A673 (cell line): ENCODE data around the gene HMX3. TPM values are rescaled to one million over a fixed set of nuclear protein-coding genes. Genes with fewer than 3 reads are reported as not detected.
A peak's percentile ranks its signal among the peaks of the same experiment; 100 is the strongest.

Experiments used
- Bru-seq: library from RNA; stranded (reverse); fragments of 400-500 nt; gene quantifications from one replicate; lab custom pipeline; 2021; lab: Mats Ljungman, UMichigan
- BruChase-seq, 2 experiments: library from RNA; stranded (reverse); fragments of 400-500 nt; gene quantifications; one replicate each; lab custom pipeline; 2021; lab: Mats Ljungman, UMichigan
- BruUV-seq: library from RNA; stranded (reverse); fragments of 400-500 nt; replicated peaks from 2 replicates; lab custom pipeline; 2021; lab: Mats Ljungman, UMichigan
- CTCF ChIA-PET: fragments of 300-600 bp; sonication (Branson Sonifier 250); formaldehyde crosslinking; loops from one replicate; lab custom pipeline; 2022; ENCODE audit warnings: antibody characterized with exemption; lab: Charles Lee
- POLR2A ChIA-PET: fragments of 300-600 bp; sonication (Branson Sonifier 250); formaldehyde crosslinking; loops from one replicate; lab custom pipeline; 2022; ENCODE audit warnings: antibody characterized with exemption; ENCODE audit not compliant: low non-redundant PET; lab: Charles Lee
- DNase-seq: peaks from one replicate; pipeline ENCODE4 v3.0.0-alpha.2; 2015; ENCODE audit warnings: low spot score
- H3K27ac ChIP-seq: fragments of 200-600 bp; sonication (generic); 2 replicates; pipeline ENCODE4 v1.5.1; 2016; ENCODE audit warnings: mixed run types, low read depth, mild to moderate bottlenecking, mixed read lengths, antibody characterized with exemption, low read length; ENCODE audit not compliant: poor library complexity, severe bottlenecking
- H3K27me3 ChIP-seq: fragments of 200-600 bp; sonication (generic); replicated peaks from 2 replicates; pipeline ENCODE4 v1.6.1; 2017; ENCODE audit warnings: mixed run types, low read depth, mild to moderate bottlenecking, mixed read lengths, antibody characterized with exemption, low read length; ENCODE audit not compliant: insufficient read depth, poor library complexity
- H3K36me3 ChIP-seq: fragments of 200-600 bp; sonication (generic); 2 replicates; pipeline ENCODE4 v1.6.1; 2016; ENCODE audit warnings: mixed run types, mild to moderate bottlenecking, mixed read lengths, antibody characterized with exemption, low read length; ENCODE audit not compliant: insufficient read depth, poor library complexity, severe bottlenecking
- H3K4me1 ChIP-seq: fragments of 200-600 bp; sonication (generic); 2 replicates; pipeline ENCODE4 v1.6.1; 2017; ENCODE audit warnings: mixed run types, mild to moderate bottlenecking, mixed read lengths, antibody characterized with exemption, low read length; ENCODE audit not compliant: insufficient read depth, poor library complexity, severe bottlenecking
- H3K4me3 ChIP-seq: fragments of 200-600 bp; sonication (generic); 2 replicates; pipeline ENCODE4 v1.5.1; 2016; ENCODE audit warnings: low read depth, mixed run types, mild to moderate bottlenecking, mixed read lengths, low read length; ENCODE audit not compliant: poor library complexity, severe bottlenecking
- H3K9me3 ChIP-seq: fragments of 200-600 bp; sonication (generic); 2 replicates; pipeline ENCODE4 v1.6.1; 2016; ENCODE audit warnings: mixed run types, low read depth, mild to moderate bottlenecking, mixed read lengths, antibody characterized with exemption, low read length; ENCODE audit not compliant: poor library complexity, severe bottlenecking
- EZH2 ChIP-seq: fragments of 200-600 bp; sonication (generic); IDR thresholded peaks from 2 replicates; pipeline ENCODE4 v1.6.1; 2017; ENCODE audit warnings: borderline replicate concordance, low read depth, mild to moderate bottlenecking, mixed read lengths, antibody characterized with exemption, low read length; ENCODE audit not compliant: poor library complexity, severe bottlenecking
- intact Hi-C: fragments of 100-400 bp; cut with micrococcal nuclease; formaldehyde crosslinking; loops from one replicate; pipeline ENCODE4 v1.10.0; 2022; ENCODE audit not compliant: unreplicated experiment
- long read RNA-seq: library from polyadenylated mRNA; stranded (forward); transcript quantifications from one replicate; pipeline ENCODE4 v2.0.0, GENCODE V29; 2022
- total RNA-seq: library from RNA; stranded (reverse); gene quantifications from 2 replicates; pipeline ENCODE4 v1.2.3, GENCODE V29; 2021
- TF ChIP-seq, protein P1 (sequence below): fragments of 300-800, 200-600 bp; sonication (generic); conservative IDR thresholded peaks from 2 replicates; pipeline ENCODE4 v1.5.1; 2017; ENCODE audit warnings: low read depth, mild to moderate bottlenecking, antibody characterized with exemption, low read length, moderate library complexity, mixed read lengths

HMX3 gene
- 0.26 TPM in 1 of 2 replicates, not detected in the other for total RNA-seq
- percentile 20 among the genes with signal in this experiment for Bru-seq, nascent RNA
- BruChase-seq, experiment 1, labeled RNA remaining after a 2-hour chase: not detected
- BruChase-seq, experiment 2, labeled RNA remaining after a 6-hour chase: percentile 21 among the genes with signal in this experiment
- long read RNA-seq: 0 reads

DNA sequence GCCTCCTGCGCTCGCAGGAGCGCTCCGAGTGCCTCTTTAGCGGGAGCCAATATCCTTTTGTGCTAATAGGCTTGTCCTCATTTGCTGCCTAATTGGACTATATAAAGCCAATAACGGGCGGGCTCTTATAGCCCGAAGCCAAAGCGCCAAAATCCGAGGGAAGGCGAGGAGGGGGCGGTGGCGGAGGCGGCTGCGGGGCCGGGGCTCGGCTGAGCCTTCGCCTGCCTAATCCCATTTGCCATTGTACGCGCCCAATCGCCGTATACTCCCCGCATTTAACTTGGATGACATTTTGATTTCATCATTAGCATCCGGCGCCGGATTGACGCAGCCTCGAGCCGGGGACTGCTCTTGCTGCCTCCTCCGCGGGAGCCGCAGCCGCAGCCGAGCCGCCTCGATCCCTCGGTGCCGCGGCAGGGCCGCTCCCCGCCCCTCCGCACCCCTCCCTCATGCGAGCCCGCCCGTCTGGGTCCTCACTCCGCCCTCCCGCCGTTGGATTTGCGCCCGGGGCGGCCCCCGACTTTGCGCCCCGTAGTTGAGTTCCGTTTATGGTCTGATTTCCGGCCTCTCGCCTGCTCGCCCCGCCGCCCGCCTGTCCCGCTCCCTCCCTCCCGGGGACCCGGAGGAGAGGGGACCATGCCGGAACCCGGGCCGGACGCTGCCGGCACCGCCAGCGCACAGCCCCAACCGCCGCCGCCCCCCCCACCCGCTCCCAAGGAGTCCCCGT is at the start of gene HMX3:
HMX3 (plus strand) TSS at position 556 of the 727 bp plus-strand sequence; CDS start at position 637, 81 bp downstream.
- ChIA-PET POLR2A (no interaction called here), CTCF (no interaction called here)
- no peak within 1 kb of the TSS for H3K27ac ChIP-seq
- H3K4me3 ChIP-seq: peak within 1 kb of the TSS; percentile 45
- H3K9me3 ChIP-seq: no peaks in the 10 kb centered on the region
- H3K4me1 ChIP-seq: peaks cover 29% of the 10 kb centered on the region
- TF ChIP-seq EZH2: no peak
- TF ChIP-seq, protein P1, sequence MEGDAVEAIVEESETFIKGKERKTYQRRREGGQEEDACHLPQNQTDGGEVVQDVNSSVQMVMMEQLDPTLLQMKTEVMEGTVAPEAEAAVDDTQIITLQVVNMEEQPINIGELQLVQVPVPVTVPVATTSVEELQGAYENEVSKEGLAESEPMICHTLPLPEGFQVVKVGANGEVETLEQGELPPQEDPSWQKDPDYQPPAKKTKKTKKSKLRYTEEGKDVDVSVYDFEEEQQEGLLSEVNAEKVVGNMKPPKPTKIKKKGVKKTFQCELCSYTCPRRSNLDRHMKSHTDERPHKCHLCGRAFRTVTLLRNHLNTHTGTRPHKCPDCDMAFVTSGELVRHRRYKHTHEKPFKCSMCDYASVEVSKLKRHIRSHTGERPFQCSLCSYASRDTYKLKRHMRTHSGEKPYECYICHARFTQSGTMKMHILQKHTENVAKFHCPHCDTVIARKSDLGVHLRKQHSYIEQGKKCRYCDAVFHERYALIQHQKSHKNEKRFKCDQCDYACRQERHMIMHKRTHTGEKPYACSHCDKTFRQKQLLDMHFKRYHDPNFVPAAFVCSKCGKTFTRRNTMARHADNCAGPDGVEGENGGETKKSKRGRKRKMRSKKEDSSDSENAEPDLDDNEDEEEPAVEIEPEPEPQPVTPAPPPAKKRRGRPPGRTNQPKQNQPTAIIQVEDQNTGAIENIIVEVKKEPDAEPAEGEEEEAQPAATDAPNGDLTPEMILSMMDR: no peak
- peaks cover 99% of the 10 kb centered on the region for H3K27me3 ChIP-seq
- no peaks in the 10 kb centered on the region for H3K36me3 ChIP-seq
- no TSS peak for BruUV-seq
- intact Hi-C loops: no loop called here
- peak; percentile 81 for DNase-seq

DNA sequence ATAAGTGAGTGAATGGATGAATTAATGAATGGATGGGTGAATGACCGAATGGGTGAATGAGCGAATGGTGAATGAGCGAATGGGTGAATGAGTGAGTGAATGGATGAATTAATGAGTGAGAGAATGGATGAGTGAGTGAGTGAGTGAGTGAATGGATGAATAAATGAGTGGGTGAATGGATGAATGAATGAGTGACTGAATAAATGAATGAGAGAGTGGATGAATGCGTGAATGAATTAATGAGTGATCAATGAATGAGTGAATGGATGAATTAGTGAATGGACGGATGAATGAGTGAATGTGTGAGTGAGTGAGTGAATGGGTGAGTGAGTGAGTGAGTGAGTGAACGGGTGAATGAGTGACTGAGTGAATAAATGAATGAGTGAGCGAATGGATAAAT is 49.5 kb upstream of the HMX3 start:
- no peak overlapping the region for H3K4me3 ChIP-seq
- BruUV-seq: no TSS peak
- ChIA-PET POLR2A (no interaction called here), CTCF (no interaction called here)
- H3K4me1 ChIP-seq: no peaks in the 10 kb centered on the region
- H3K36me3 ChIP-seq: no peaks in the 10 kb centered on the region
- intact Hi-C loops: no loop called here
- H3K9me3 ChIP-seq: no peaks in the 10 kb centered on the region
- DNase-seq: no peak
- peaks cover 20% of the 10 kb centered on the region for H3K27me3 ChIP-seq
- no peak overlapping the region for H3K27ac ChIP-seq
- TF ChIP-seq, protein P1: no peak
- TF ChIP-seq EZH2: no peak

DNA sequence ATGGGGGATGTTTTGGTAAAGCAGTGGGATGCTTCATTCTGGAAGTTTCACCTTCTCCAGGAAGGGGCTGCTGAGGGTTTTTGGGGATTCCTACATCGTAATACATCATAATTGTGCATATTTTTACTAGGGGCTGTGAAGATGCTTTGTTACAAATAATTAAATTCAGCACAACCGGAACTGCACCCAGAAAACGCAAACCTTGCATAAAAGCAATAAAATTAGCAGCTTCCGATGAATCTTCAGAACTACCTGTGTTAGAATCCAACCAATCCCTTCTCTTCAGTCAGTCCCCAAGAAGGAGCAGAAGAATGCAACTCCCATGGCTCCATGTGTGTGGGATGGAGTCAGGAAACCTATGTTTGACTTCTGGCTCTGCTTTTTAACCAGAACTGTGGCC is 48.4 kb upstream of the HMX3 start:
- no peak for DNase-seq
- TF ChIP-seq, protein P1: no peak
- no peak for TF ChIP-seq EZH2
- H3K9me3 ChIP-seq: no peaks in the 10 kb centered on the region
- no peak overlapping the region for H3K4me3 ChIP-seq
- ChIA-PET CTCF (no interaction called here), POLR2A (no interaction called here)
- no peaks in the 10 kb centered on the region for H3K4me1 ChIP-seq
- H3K27me3 ChIP-seq: peaks cover 30% of the 10 kb centered on the region
- no TSS peak for BruUV-seq
- H3K27ac ChIP-seq: no peak overlapping the region
- H3K36me3 ChIP-seq: no peaks in the 10 kb centered on the region
- intact Hi-C loops: no loop called here
